Hematopoietic multipotent progenitor cell treated with erythropoietin and hydrocortisone succinate and interleukin-3 and kit ligand, for 6 days (in vitro differentiated cells): ENCODE measurements around the gene CGREF1.

ENCODE experiments used
- DNase-seq: peaks from one replicate; pipeline ENCODE4 v3.0.0-alpha.2; 2015

Gene CGREF1

DNA sequence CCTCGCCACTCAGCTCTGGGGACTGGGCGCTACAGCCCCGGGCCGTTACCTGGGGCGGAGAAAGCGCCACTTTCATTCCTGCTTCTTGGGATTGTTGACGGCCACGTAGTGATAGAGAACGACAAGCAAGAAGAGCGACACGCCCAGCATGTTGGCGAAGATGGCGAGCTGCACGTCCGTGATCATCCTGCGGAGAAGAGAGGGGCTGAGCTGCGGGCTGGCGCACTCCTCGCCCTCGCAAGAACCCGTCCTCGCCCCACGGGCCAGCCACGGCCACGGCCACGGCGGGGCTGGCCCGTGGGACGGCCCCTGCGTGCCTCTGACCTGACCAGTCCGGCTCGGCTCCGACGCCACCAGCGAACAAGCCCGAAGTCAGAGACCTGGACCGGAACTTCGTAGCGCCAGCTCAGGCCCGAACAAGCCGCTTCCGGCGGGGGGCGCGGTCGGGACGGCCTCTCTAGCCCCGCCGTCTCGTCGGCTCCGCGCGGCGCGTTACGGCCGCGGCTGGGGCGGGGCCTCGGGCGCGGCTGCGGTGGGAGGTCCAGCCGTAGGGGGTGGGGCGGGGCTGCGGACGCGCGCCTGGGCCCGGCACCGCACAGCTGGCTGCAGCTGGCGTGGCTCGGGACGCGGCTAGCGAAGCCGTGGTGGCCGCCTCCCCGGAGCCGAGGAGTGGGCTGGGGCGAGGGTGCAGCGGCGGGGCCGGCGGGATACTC lies 47.5 kb downstream of the CGREF1 start, which contains the start of gene OST4:
OST4 (minus strand) TSS at position 378 of the 713 bp plus-strand sequence.
- DNase-seq: peak; percentile 96

DNA sequence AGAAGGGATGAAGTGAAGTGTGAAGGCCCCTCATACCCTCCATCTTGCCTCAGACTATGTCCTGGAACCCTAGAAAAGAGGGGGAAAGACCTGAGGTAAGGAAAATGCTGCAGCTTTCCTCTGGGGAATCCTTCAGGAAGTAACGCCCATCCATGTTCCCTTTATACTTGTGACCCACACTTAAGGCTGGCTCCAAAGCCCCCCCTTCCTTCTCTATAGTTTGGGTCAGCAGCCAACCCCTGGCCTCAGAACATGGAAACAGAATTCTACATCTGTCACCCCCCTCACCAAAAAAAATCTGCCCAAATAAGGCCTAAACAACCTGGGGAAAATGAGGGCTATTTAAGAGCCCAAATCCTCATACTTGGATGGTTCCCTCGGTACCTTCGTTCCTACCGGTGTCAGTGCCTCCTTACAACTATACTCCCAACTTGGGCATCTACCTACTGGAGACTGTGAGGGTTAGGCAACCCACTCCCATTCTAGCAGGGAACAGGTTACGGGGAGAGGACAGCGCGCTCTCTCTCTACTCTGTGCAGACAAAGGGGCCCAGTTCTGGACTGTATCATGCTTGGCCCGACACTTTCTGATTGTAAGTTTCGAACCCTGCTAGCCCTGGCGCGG lies 48.2 kb downstream of the CGREF1 start:
- no peak for DNase-seq

DNA sequence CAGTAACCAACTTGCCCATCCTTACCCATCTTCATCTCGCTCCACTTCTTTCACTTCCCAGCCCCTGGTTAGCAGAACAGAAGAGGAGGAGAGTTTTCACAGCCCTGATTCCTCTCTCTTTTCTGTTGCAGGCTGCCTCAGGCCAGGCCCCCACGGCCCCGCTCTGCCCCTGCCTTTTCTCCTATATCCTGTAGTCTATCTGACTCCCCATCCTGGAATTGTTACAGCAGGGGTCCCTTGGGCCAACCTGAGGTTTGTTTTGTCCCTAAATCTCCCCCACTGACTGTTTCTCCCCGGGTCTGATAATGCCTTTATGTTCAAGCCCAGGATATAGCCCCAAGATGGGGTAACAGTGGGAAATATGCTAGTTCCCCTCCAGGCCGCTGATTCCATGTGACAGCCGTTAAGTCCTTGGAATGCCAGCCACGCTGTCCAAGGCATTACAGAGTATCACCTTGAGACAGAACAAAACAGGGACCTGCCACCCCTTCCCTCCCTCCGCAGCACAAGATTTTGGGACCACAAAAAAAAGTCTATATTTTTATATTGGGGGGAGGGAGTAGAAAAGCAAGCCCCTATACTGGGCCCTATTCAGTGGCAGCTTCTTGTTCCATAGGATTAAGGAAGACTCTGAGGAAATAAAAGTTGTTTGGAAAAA lies 48.8 kb downstream of the CGREF1 start:
- DNase-seq: no peak

DNA sequence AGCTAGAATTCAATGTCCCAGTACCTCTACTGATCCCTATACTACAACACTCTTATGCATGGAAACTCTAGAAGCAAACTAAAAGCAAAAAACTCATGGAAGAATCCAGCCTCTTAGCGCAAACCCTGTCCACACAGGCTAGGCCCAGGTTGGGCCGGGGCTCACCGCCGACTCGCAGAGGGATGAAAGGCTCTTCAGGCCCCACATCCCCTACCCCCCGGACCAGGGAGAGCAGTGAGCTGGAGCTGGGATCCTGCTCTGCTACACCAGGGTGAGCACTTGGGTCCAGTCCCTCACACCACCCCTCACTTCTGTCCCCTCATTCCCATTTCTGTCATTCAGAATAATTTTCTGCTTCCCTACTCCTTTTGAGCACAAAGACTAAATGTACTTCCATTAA lies 49.5 kb downstream of the CGREF1 start:
- DNase-seq: no peak

DNA sequence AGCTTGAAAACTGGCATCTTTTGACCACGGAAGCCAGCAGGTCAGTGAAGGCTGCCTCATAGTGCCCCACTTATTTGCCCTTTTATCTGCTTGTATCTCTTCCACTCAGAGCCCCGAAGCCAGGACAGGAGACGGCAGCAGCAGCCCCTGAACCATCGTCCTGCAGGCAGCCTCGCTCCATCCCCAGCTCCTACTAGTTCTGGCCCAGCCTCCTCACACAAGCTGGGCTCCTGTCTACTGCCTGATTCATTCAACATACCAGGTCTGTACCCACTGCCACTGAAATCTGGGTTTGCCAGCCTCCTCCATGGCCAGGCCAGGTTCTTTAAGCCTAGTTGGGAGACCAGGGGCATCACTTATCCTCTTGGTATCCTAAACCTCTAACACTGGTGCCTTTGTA lies 51.5 kb downstream of the CGREF1 start:
- no peak for DNase-seq

DNA sequence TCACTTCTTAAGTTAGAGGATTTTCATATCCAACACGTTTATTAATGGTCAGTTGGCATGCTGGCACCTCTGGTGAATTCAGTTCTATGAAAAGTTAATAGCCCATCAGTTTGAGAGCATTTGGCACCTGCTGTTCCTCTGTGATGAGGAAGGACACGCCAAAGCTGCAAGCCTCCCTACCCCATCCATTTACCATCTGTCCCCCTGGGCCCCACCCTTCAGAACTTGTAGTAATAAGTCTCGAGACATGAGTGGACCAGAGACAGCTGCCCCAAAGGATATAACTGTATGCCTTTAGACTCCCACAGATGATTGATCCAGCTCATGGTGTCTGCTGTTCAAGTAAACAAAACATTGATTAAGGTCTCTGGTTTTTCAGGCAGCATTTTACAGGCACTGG lies 53.8 kb downstream of the CGREF1 start:
- no peak for DNase-seq

DNA sequence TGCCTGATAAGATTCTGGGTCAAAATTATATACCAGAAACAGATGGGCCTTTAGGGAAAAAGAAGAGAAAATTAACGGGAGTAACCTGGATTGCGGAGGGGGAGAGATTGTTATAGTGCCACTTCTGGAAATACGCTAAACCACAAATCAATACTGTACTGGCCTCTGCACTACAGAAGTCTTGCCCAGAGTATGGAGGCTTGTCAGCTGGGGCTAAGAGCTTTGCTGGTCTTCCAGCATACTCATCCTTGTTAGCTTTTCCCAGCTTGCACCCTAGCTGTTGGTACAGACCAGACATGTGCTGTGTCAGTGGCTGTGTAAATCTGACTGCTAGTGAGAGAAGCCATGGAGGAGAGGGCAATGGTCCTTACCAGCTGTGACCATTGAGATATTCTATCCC lies 58.6 kb downstream of the CGREF1 start:
- no peak for DNase-seq

DNA sequence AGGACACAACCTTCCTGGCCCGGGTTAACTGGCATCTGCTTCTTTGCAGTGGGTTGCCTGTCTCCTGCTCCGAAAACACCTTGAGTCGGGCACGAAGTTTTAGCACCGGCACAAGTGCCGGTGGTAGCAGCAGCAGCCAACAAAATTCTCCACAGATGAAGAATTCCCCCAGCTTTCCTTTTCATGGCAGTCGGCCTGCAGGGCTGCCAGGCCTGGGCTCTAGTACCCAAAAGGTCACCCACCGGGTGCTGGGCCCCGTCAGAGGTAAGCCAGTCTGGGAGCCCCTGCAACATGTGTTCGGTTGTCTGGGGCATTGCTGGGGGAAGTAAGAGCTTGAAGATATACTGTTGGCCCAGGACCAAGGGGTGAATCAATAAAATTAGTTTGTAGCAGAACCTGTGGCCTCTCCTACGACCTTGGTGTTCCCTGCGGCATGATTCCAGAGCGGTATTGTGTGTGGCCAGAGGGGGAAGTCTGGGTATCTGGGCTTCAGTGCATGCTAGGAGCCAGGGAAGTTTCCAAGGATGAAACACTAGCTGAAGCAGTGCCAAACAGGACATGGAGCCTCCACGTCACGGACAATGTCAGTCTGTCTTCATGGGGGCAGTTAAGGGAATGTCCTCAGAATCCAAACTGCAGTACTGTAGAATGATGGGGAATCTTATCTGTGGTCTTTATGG lies 59.6 kb downstream of the CGREF1 start:
- no peak for DNase-seq

DNA sequence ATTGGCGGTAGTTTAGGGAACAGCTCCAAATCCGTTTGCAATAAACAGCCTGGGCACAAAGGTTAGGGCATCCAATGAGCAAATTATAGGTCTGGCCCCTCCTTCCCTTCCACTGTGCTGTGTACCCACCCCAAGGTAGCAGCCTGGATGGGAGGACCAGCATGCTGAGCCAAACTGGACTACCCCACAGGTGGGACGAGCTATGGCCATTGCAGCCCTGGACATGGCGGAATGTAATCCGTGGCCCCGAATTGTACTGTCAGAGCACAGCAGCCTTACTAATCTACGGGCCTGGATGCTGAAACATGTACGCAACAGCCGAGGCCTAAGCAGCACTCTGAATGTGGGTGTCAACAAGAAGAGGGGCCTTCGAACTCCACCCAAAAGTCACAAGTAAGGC lies 60.7 kb downstream of the CGREF1 start:
- no peak for DNase-seq

DNA sequence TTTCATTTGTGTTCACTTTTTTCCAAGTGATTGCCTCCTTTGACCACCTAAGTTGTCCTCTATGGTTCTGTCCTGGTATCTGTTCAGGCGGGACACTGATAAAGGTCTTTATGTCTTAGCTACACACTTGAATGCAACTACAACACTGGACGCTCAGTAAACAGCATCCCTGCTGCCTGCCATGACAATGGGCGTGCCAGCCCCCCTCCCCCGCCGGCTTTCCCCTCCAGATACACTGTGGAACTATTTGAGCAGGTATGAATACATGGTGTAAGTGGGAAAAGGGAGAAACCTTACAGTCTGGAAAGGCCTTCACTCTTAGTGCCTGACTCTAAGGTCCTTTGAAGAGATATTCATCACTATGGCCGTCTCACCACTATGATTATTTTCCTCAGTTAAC lies 61.7 kb downstream of the CGREF1 start:
- no peak for DNase-seq

DNA sequence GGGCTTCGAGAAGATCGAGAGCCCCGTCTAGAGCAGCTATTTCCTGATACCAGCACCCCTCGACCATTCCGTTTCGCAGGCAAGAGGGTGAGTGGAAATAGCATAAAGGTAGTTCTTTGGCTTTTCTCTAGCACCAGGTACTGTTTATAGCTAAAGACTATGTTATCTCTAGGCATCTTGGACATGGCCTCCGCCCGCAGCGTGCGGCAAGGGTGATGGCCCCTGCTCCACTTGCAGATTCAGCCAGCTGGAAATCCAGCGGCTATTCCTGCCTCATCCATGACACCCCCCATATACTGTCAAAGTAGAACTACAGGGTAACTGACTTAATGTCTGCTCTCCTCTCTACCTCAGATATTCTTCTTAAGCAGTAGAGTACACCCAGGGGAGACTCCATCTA lies 64.2 kb downstream of the CGREF1 start:
- DNase-seq: no peak

DNA sequence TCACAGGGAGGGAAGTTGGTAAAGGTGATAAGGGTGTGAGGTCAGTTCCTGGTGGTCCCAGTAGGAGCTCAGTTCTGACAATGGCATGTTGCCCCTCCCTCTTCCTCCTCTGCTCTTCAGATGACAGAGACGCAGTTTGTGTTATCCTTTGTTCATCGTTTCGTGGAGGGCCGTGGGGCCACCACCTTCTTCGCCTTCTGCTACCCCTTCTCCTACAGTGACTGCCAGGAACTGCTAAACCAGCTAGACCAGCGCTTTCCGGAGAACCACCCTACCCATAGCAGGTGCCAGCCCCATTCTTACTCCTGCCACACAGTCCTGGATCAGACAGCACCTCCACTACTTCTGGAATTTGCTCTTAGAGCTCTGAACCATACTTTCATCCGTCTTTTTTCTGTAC lies 65.2 kb downstream of the CGREF1 start:
- no peak for DNase-seq

DNA sequence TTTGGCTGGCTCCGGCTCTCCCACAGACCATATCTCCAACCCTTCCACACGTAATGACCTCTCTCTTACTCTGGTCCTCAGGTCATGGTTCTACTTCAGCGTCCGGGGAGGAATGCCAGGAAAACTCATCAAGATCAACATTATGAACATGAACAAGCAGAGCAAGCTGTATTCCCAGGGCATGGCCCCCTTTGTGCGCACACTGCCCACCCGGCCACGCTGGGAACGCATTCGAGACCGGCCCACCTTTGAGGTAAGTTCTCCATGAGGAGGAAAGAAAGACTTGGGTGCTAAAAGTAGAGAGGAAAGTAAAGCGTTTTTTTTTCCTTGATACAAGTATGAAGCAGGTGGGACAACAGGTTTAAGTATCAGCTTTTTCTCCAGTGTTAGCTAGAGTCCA lies 65.6 kb downstream of the CGREF1 start:
- DNase-seq: no peak

DNA sequence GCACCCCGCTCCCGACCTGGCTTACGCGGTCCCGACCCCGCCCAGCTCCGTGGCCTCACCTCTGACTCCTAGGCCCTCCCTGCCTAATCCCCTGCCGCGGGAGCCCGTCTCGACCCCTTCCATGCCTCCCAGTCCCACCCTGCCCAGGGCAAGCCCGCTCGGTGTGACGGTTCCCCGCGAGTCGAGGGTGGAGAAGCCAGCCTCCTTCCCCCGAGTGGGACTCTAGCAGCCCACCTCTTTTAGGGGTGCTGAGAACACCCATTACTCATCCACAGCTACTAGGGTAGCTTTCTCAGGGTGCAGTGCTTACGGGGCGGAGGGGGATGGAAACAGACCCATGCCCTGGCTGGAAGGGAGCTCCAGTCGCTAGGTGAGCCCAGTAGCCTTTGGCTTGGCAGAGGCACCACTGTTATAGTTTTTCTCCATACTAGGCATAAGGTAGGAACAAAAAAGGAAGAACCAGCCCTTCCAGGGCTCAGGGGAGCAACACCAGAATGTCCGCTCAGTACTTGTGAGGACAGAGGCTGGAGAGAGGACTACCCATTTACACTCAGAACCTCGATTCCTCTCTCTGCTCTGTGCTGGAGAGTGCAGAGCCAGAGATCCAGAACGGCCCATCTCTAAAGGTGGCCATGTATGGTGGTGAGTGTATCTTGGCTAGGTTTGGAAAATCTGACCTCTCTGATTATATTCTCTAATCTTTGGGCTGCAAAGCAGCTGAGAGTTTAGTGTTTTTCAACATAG lies 66.9 kb downstream of the CGREF1 start:
- DNase-seq: peak; percentile 26

DNA sequence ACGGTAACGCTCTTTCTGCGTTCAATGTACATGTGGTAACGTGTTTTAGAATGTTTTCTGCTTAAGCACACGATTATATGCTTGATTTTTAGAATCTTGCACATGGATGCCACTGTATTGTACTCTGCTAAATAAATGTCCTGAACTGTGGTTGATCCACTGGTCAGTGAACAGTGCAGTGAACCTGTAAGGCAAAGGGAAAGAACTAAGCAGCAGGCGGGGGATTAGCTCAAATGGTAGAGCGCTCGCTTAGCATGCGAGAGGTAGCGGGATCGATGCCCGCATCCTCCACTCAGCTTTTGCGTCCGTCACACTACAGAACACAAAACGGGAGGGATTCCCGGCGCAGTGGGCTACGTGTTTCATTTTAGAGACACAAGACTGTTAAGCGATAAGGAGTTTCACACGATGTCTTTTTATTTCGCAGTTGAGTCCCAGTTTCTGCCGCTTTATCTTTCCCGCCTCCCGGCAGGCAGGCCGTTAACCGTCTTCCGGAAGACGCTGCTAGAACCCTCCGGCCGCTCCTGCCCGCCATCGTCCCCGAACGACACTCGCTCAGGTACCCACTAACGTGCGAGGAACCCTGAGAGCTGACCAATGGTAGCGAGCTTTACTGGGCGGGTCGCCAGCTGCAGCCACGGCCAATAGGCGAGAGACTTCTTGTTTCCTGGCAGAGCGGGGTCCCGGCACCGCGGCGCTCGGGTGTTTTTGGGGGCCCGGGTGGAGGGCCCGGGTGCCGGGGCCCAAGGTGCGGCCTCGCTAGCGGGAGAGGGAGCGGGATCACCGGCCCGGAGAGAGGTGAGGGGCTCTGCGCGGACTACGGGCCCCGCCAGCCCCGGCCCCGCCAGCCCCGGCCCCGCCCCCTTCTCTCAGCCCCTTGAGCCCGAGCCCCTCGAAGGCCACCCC lies 67.7 kb downstream of the CGREF1 start, which contains the start of gene AGBL5:
AGBL5 (plus strand) TSS at position 673 of the 906 bp plus-strand sequence. CDS start 1,291 bp downstream, outside the sequence.
- peak; percentile 97 for DNase-seq
